Stomach (tissue), 4 donors: ENCODE data around the gene LTA.

Experiments used
- POLR2A ChIP-seq, 4 donors: fragments of 450-650 bp; IDR thresholded peaks; one replicate each; pipeline ENCODE4 v1.6.1; 2016; ENCODE audit warnings: antibody characterized with exemption in 4 of 4, control low read depth in 2 of 4, mild to moderate bottlenecking in 1 of 4, moderate library complexity in 1 of 4
- TF ChIP-seq, protein P1 (sequence below), 7 experiments: fragments of 450-650 bp in 4 of 7; fragments of 200-600 bp in 3 of 7; sonication (generic) in 3 of 7; IDR thresholded peaks; one replicate each; pipeline ENCODE4 v1.5.1; 2016 to 2019; ENCODE audit warnings: antibody characterized with exemption in 7 of 7, control low read depth in 2 of 7, mild to moderate bottlenecking in 1 of 7

DNA sequence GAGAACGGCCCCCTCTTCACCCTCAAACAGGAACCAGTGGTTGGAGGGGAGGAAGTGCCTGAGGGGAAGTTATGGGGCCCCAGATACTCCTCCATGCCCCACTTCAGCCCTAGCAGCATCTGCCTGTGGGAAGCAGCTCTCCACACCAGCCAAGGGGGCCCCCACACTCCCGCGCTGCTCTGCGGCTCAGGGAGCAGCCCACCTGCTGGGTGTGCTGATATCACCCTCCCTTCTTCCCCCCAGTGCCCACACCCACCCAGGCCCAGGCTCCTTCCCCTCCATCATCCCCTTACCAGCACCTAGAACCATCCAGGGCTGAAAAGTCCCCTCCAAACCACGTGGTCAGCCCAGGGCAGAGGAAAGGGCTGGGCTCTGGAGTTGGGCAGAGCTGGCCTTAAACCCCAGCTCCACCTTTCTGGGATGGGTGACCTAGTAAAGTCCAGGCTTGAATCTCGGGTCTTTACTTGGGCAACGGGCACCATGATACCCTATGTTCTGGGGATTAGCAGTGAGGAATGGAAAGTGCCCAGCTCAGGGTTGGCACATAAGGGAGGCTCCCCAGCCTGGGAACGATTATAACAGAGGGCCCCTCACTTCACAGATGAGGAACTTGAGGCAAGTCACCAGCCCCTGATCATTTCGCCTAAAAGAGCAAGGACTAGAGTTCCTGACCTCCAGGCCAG lies 14.7 kb downstream of the LTA start:
- TF ChIP-seq, protein P1, sequence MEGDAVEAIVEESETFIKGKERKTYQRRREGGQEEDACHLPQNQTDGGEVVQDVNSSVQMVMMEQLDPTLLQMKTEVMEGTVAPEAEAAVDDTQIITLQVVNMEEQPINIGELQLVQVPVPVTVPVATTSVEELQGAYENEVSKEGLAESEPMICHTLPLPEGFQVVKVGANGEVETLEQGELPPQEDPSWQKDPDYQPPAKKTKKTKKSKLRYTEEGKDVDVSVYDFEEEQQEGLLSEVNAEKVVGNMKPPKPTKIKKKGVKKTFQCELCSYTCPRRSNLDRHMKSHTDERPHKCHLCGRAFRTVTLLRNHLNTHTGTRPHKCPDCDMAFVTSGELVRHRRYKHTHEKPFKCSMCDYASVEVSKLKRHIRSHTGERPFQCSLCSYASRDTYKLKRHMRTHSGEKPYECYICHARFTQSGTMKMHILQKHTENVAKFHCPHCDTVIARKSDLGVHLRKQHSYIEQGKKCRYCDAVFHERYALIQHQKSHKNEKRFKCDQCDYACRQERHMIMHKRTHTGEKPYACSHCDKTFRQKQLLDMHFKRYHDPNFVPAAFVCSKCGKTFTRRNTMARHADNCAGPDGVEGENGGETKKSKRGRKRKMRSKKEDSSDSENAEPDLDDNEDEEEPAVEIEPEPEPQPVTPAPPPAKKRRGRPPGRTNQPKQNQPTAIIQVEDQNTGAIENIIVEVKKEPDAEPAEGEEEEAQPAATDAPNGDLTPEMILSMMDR (IDR thresholded peaks at IDR 0.05), result no peak
- TF ChIP-seq POLR2A (IDR thresholded peaks at IDR 0.05), result no peak
